ENCODE data around the gene MTAP. TPM values are rescaled to one million over a fixed set of nuclear protein-coding genes. Genes with fewer than 3 reads are reported as not detected.

The MTAP gene
- total RNA-seq, 1 experiment from 2014 or later = 1.9 TPM

DNA sequence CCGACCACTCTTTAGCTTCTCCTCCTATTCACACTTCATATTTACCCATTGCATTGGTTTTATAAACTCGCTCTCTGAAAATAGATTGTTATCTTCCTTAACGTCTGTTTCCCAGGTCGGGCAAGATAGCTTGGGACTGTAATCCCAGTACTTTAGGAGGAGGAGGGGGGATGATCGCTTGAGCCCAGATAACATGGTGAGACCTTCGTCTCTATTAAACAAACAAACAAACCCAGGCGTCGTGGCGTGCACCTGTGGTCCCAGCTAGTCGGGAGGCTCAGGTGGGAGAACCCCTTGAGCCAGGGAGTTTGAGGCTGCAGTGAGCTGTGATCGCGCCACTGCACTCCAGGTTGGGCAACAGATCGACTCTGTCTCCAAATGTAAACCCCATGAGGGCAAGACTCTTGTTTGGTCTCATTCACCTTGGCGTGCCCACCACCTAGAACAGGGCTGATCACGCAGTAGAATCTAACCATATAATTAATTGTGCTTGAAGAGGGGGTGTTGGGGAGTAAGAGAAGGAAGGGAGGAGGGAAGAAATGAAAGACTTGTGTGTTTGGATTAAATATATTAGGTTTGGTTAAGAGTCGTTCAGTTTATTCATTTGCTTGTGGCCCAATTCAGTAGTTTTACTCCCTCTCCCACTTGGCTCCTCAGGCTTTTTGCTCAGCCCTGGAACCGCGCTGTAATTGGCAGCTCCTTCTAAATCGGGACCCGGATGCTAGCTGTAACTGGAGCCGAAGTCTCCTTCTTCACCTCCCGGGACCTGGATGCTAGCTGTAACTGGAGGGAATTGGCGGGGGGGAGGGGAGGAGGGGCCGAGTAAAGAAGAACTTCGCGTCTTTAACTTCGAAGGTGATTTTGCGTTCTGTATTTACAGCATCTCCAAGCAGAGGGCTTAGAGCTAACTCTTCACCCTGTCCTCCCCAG is 166.8 kb downstream of the MTAP start:
- DNase-seq (ENCODE audit: low read depth) = no peak

DNA sequence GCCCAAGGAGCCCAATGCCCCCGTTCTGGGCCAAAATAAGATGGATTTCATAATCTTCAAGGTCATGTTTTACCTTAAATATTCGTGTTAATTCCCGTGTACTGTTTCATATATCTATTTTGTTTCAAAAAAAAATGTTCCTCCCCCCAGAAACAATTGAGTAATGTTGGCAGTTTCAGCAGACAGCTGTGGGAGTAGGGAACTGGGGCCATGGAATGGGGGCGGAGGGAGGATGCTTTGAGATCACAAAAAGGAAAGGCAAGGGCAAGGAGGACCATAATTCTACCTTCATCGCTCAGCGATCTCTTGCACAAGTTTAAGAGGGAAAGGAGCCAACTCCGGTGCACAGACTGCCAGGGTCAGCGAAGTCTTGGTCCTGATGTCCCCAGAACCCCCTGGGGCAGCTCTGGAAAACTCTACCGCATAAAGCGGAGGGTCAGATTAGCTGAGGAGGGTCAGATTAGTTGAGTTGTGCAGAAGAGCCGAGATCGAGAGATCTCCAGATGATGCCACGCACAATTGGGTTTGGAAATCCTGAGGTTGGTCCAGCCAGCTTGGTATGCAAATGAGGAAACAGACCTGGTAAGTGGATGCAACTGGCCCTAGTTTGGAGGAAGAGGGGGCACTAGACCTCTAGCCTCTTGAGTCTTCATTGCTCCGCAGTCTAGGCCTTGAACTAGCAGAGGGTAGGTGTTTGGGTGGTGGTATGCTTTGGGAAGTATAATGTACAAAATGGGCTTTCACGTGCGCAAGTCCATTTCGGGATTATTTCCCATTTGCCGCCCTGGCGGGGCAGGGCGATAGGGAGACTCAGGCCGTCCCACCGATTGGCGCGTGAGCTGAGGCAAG is 167.7 kb downstream of the MTAP start:
- no peak for DNase-seq (ENCODE audit: low read depth)

DNA sequence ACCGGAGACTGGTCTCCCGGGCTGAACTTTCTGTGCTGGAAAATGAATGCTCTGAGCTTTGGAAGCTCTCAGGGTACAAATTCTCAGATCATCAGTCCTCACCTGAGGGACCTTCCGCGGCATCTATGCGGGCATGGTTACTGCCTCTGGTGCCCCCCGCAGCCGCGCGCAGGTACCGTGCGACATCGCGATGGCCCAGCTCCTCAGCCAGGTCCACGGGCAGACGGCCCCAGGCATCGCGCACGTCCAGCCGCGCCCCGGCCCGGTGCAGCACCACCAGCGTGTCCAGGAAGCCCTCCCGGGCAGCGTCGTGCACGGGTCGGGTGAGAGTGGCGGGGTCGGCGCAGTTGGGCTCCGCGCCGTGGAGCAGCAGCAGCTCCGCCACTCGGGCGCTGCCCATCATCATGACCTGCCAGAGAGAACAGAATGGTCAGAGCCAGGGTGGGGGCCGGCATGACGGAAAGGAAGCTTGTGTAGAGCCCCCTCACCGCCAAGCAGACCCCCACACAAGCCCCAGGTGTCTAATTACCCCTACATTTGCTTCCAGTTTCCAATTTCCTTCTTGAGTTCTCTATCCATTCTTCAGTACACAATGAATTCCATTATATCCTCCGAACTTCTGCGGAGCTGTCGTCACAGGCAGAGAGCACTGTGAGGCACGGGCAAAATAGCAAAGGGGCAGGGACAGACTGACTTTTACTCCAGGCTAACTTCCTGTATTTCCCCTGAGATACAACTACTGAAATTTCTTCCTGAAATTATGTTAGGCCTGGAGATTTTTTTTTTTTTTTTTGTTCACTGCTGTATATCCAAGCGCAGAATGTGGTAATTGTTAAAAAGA is 168.6 kb downstream of the MTAP start:
- no peak for DNase-seq (ENCODE audit: low read depth)

DNA sequence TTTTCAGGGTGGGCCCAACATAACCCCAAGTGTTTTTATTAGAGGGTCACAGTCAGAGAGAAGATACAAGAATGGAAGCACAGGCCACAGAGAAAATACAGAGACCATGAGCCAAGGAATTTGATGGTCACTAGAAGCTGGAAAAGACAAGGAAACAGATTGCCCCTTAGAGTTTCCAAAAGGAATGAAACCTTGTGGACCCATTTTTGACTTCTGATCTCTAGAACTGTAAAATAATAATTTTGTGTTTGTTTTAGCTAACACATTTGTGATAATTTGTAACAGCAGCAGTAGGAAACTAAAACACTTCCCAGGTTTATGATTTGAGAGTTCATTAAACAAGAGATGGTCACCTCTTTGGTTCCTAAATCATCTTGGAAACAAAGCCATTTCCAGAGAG is 169.9 kb downstream of the MTAP start:
- DNase-seq (ENCODE audit: low read depth) = no peak

DNA sequence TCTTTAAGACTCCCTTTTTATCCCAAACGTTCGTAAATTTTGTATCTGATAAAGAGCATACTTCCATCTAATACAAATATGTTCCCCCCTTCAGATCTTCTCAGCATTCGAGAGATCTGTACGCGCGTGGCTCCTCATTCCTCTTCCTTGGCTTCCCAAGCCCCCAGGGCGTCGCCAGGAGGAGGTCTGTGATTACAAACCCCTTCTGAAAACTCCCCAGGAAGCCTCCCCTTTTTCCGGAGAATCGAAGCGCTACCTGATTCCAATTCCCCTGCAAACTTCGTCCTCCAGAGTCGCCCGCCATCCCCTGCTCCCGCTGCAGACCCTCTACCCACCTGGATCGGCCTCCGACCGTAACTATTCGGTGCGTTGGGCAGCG is 171.9 kb downstream of the MTAP start:
- no peak for DNase-seq (ENCODE audit: low read depth)

DNA sequence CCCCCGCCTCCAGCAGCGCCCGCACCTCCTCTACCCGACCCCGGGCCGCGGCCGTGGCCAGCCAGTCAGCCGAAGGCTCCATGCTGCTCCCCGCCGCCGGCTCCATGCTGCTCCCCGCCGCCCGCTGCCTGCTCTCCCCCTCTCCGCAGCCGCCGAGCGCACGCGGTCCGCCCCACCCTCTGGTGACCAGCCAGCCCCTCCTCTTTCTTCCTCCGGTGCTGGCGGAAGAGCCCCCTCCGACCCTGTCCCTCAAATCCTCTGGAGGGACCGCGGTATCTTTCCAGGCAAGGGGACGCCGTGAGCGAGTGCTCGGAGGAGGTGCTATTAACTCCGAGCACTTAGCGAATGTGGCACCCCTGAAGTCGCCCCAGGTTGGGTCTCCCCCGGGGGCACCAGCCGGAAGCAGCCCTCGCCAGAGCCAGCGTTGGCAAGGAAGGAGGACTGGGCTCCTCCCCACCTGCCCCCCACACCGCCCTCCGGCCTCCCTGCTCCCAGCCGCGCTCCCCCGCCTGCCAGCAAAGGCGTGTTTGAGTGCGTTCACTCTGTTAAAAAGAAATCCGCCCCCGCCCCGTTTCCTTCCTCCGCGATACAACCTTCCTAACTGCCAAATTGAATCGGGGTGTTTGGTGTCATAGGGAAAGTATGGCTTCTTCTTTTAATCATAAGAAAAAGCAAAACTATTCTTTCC is 172.4 kb downstream of the MTAP start:
- DNase-seq (ENCODE audit: low read depth) = no peak

DNA sequence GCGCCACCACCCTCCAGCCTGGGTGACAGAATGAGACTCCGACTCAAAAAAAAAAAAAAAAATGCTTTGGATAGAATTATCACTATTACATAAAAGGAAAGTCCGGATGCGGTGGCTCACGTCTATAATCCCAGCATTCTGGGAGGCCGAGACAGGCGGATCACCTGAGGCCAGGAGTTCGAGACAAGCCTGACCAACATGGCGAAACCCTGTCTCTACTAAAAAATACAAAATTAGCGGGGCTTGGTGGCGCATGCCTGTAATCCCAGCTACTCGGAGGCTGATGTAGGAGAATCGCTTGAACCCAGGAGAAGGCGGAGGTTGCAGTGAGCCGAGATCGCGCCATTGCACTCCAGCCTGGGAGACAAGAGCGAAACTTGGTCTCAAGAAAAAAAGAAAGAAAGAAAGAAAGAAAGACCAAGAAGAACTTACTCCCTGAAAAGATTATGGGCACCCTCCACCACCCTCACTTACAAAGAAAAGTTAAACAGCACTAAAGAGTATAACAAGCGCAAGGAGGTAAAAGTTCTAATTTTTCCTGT is 174.0 kb downstream of the MTAP start:
- no peak for DNase-seq (ENCODE audit: low read depth)

DNA sequence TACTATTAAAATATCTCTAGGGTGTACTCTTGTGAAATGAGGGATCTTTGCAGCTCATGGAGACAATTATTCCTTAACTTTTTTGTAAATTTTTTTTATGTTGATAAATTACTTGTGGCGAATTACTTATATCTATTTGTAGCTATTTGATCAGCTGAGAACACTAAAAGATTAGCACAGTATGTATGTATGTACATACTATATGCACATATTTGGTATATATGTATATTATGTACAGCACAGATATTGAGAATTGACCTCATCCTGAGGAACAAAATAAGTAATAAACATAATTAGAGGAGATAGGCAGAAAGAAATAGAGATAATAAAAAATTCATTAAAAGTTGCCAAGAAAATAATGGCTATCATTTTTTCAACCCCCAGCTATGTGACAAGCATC is 180.0 kb downstream of the MTAP start:
- no peak for DNase-seq (ENCODE audit: low read depth)

DNA sequence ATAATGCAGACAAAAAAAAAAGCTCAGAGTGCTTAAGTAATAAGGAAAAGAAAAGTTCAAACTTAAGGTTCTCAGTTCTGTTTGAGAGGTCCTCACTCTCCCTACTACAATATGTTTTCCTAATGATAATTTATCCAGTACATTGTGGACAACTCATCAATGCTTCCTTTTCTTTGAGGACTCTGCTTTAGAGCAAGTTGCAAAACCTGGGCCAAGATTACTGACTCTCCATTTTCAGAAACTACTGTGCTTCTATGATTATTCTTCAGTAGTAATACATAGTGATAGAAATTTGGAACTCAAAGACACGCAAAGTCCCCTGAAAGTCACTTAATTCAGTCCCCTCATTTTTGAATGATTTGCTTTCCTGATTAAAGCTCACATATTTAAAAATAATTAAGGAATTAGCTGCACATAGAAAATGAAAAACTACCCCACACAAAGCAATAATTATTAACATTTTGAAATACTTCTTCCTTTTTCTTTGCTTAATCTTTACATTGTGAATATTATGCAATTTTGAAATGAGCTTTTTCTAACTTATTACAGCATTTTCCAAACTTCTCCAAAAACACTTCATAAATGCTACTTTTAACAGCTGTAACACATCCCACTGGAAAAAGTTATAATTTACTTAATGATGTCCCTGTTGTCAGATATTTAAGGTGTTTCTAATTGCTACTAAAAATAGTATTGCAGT is 180.6 kb downstream of the MTAP start:
- no peak for DNase-seq (ENCODE audit: low read depth)

DNA sequence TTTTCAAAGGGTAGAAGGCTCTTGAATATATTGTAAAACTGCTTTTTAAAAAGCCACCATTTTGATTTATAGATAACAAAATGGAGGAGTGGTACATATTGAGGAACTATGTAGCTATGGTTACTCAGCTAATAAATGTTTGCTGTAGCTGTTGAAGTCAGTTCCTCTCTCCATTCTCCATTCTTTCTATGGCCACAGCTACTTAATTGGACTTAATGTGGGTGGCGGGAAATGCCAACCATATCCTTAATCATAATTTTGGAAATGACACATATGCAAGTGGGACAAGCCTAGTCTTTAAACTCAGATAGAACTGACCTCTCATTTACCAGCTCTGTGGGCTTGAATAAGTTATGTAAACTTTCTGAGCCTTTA is 181.1 kb downstream of the MTAP start:
- DNase-seq (ENCODE audit: low read depth) = no peak

DNA sequence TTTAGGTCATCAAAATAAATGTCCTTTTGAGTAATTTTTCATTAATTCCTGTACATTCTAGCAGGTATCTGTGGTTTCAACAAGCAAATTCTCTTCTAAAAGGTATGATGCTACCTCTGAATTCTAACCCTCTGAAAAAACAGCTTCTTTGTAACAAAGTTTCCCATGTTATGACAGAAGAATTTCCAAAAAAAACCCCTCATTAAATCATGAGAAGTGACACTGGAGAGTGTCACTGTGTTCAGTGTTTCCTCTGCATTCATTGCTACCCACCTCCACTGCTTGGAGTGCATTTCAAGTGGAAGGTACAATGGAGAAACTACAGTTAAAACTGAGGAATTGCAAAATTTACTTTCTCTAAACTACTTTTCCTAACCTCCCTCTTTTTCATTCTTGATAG is 181.7 kb downstream of the MTAP start:
- no peak for DNase-seq (ENCODE audit: low read depth)

DNA sequence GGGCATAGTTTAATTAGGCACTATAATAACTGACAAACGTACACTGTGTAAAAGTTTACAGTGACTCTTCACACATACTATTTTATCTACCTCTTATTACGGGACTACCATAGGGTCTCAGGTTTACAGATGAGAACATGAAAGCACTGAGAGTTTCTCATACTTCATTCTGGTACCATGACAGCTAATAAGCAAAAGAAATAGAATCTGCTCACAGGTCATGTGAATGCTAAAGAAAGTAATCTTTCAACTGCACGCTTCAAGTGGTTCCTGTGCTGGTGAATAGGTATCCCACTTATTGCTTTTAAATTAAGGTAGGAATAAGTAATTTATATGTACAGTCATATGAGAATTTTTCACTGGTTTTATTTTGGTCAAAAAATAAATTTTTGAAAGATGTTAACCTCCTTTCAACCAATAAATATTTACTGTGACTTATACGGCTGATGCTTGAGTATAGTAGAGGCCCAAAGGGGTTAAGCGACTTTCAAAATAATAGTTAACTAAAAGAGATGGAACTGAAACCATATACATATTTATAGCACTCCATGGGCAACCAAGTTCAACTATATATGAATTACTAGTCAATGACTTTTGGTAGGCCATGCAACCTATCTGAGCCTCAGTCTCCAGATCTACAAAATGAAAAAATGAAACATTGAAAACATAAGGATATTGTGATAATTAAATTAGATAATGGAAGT is 183.7 kb downstream of the MTAP start:
- DNase-seq (ENCODE audit: low read depth) = no peak

Other genes starting within 250 kb of the MTAP start
- not detected in 2 replicates for gene CDKN2A, start 191.8 kb downstream of the MTAP start, total RNA-seq (2014; rRNA removed; shearing (Covaris generic))
- 2.7 and 3.8 TPM in 2 replicates for gene CDKN2B-AS1, start 192.2 kb downstream of the MTAP start, total RNA-seq (2014; rRNA removed; shearing (Covaris generic))
- not detected in 2 replicates for gene CDKN2B, start 206.7 kb downstream of the MTAP start, total RNA-seq (2014; rRNA removed; shearing (Covaris generic))